ENCODE data around the gene SPATA32.

SPATA32 gene

GRCh38 chr17:45261577-45262515 is at the start of gene SPATA32:
Gene SPATA32 (minus strand): TSS chr17:45262094. CDS start chr17:45262016, 78 bp downstream.
- Histone ChIP-seq H3K9ac (ENCODE audit: low read depth, low read length) (peak within 1 kb of the TSS; percentile 26; the same call in 1 of the 2 replicates), H3K27ac (ENCODE audit: low read length) (no peak within 1 kb of the TSS), H3K9me3 (ENCODE audit: insufficient read depth, low read length, severe bottlenecking) (no peaks in the 10 kb centered on the region), H3K79me2 (ENCODE audit: insufficient read depth, low read length) (no peaks in the 10 kb centered on the region), H3K36me3 (ENCODE audit: insufficient read depth, low read length) (peaks cover 39% of the 10 kb centered on the region), H3K27me3 (ENCODE audit: insufficient read depth, low read length, poor library complexity) (no peaks in the 10 kb centered on the region), H3K4me3 (ENCODE audit: low read depth in 1 of 2, low read length in 2 of 2) (peak within 1 kb of the TSS in 1 of 2 experiments; percentile 39; a peak in 1 of 4 replicates), H3K4me2 (ENCODE audit: insufficient read depth, low read length) (peak within 1 kb of the TSS; percentile 47), H2AFZ (ENCODE audit: low read depth, low read length) (no peak within 1 kb of the TSS), H3K4me1 (ENCODE audit: insufficient read depth, low read length) (peaks cover 9% of the 10 kb centered on the region), H4K20me1 (ENCODE audit: insufficient read depth, low read length) (no peaks in the 10 kb centered on the region)
- peak; percentile 67 for DNase-seq
- ATAC-seq (ENCODE audit: insufficient read depth, low read depth) = peak; percentile 78
- no peak for TF ChIP-seq CTCF (IDR thresholded peaks at IDR 0.05; ENCODE audit: borderline replicate concordance, extremely low read depth, low read length, poor library complexity, severe bottlenecking)
- no peak for TF ChIP-seq EZH2 (IDR thresholded peaks at IDR 0.05; ENCODE audit: borderline replicate concordance, low read depth, low read length, severe bottlenecking)

- Histone ChIP-seq H3K4me3 (ENCODE audit: low read depth in 1 of 2, low read length in 2 of 2) (no peak overlapping the region), H3K27me3 (ENCODE audit: insufficient read depth, low read length, poor library complexity) (no peaks in the 10 kb centered on the region), H2AFZ (ENCODE audit: low read depth, low read length) (no peak overlapping the region), H4K20me1 (ENCODE audit: insufficient read depth, low read length) (peaks cover 18% of the 10 kb centered on the region), H3K36me3 (ENCODE audit: insufficient read depth, low read length) (peaks cover 26% of the 10 kb centered on the region), H3K4me2 (ENCODE audit: insufficient read depth, low read length) (peak overlapping the region; percentile 74), H3K27ac (ENCODE audit: low read length) (peak overlapping the region; percentile 81), H3K79me2 (ENCODE audit: insufficient read depth, low read length) (peaks cover 93% of the 10 kb centered on the region), H3K9me3 (ENCODE audit: insufficient read depth, low read length, severe bottlenecking) (no peaks in the 10 kb centered on the region), H3K9ac (ENCODE audit: low read depth, low read length) (peak overlapping the region; percentile 45), H3K4me1 (ENCODE audit: insufficient read depth, low read length) (peaks cover 54% of the 10 kb centered on the region)
- TF ChIP-seq CTCF (IDR thresholded peaks at IDR 0.05; ENCODE audit: borderline replicate concordance, extremely low read depth, low read length, poor library complexity, severe bottlenecking) = no peak
- no peak for TF ChIP-seq EZH2 (IDR thresholded peaks at IDR 0.05; ENCODE audit: borderline replicate concordance, low read depth, low read length, severe bottlenecking)
- DNase-seq (no peak), ATAC-seq (ENCODE audit: insufficient read depth, low read depth) (no peak)
Observed at GRCh38 chr17:45311401-45311759, 49.5 kb upstream of the SPATA32 start.

DNA sequence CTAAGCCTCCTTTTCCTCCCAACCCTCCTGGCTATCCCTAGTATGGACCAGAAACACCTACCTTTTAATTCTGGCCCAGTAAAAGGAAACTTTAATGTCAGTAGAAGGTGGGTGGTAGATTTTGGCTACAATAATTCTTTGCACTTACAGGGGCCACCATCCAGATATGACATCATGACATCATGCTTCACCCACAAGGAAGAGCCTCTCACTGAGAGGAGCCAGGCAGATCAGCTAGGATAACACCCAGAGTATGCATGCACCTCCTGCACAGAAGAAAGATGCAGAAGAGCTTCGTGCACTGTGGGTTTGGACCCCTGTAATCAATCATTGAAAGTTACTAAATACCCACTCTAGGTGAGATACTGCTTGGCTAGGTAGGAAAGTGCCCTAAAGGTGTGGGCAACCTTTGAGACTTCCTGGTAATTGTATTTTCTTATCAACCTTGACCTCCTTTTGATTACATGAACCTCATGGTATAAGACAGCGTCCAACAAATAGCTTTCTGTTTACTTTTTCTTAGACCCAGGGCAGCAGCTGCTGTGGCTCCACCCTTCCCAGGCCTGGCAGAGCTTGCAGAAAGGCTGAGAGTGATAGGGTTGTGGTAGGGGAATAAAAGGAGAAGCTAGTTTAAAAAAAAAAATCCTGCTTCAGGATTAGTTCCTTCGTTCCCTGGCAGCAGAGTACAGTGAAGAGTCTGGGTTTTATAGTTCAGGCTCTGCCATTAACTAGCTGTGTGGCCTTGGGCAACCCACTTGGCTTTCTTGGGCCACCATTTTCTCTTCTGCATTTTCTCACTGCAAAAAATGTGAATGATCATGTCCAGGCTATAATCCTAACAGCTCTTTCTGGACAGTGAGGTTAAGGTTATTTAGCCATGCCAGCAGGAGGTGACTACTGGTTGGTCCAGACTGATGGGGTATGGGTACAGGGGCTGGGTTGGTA is 48.8 kb upstream of the SPATA32 start:
- Histone ChIP-seq H3K36me3 (ENCODE audit: insufficient read depth, low read length) (peaks cover 27% of the 10 kb centered on the region), H3K4me2 (ENCODE audit: insufficient read depth, low read length) (peak overlapping the region; percentile 74; the same call in 1 of the 2 replicates)

More for the DNA sequence above, 48.8 kb upstream of the SPATA32 start:
- no peak for DNase-seq
- Histone ChIP-seq H3K27me3 (ENCODE audit: insufficient read depth, low read length, poor library complexity) (no peaks in the 10 kb centered on the region), H3K4me3 (ENCODE audit: low read depth in 1 of 2, low read length in 2 of 2) (no peak overlapping the region), H3K79me2 (ENCODE audit: insufficient read depth, low read length) (peaks cover 93% of the 10 kb centered on the region), H3K27ac (ENCODE audit: low read length) (peak overlapping the region; percentile 81), H3K9me3 (ENCODE audit: insufficient read depth, low read length, severe bottlenecking) (no peaks in the 10 kb centered on the region), H3K9ac (ENCODE audit: low read depth, low read length) (no peak overlapping the region), H2AFZ (ENCODE audit: low read depth, low read length) (no peak overlapping the region), H3K4me1 (ENCODE audit: insufficient read depth, low read length) (peaks cover 47% of the 10 kb centered on the region), H4K20me1 (ENCODE audit: insufficient read depth, low read length) (peaks cover 21% of the 10 kb centered on the region)
- no peak for TF ChIP-seq EZH2 (IDR thresholded peaks at IDR 0.05; ENCODE audit: borderline replicate concordance, low read depth, low read length, severe bottlenecking)
- TF ChIP-seq CTCF (IDR thresholded peaks at IDR 0.05; ENCODE audit: borderline replicate concordance, extremely low read depth, low read length, poor library complexity, severe bottlenecking) = no peak
- no peak for ATAC-seq (ENCODE audit: insufficient read depth, low read depth)

Data from DND-41 (cell line).